Skeletal muscle tissue (tissue), 4 donors: Measurements from ENCODE around the gene DDX49. TPM values are rescaled to one million over a fixed set of nuclear protein-coding genes. Genes with fewer than 3 reads are reported as not detected.
"Not testable (repeated sequence)": the region's sequence is repeated elsewhere in the genome, so short reads cannot be mapped to it uniquely, and the experiment has no call there.

Experiments
- H3K27ac ChIP-seq: one replicate; pipeline ENCODE4 v1.7.0; 2013; ENCODE audit warnings: mild to moderate bottlenecking, low read depth, low read length, inconsistent platforms
- H3K27me3 ChIP-seq, 3 donors: one replicate each; pipeline ENCODE4 v1.7.0; 2013; ENCODE audit warnings: low read length in 3 of 3; ENCODE audit not compliant: control insufficient read depth in 3 of 3, insufficient read depth in 3 of 3
- H3K36me3 ChIP-seq, 3 donors: one replicate each; pipeline ENCODE4 v1.7.0; 2013; ENCODE audit warnings: low read length in 3 of 3; ENCODE audit not compliant: control insufficient read depth in 3 of 3, insufficient read depth in 3 of 3
- H3K4me1 ChIP-seq, 3 donors: one replicate each; pipeline ENCODE4 v1.7.0; 2013; ENCODE audit warnings: low read length in 3 of 3, mild to moderate bottlenecking in 3 of 3; ENCODE audit not compliant: control insufficient read depth in 3 of 3, insufficient read depth in 3 of 3
- H3K4me3 ChIP-seq, 3 donors: one replicate each; pipeline ENCODE4 v1.7.0; 2013; ENCODE audit warnings: low read length in 3 of 3
- H3K9ac ChIP-seq, 3 donors: one replicate each; pipeline ENCODE4 v1.7.0; 2013; ENCODE audit warnings: low read length in 3 of 3, mild to moderate bottlenecking in 3 of 3, moderate library complexity in 2 of 3, low read depth in 1 of 3
- H3K9me3 ChIP-seq, 3 donors: one replicate each; pipeline ENCODE4 v1.7.0; 2013; ENCODE audit warnings: low read length in 3 of 3; ENCODE audit not compliant: control insufficient read depth in 3 of 3
- total RNA-seq: library from RNA; depleted of rRNA; stranded (reverse); fragments of >200 nt; gene quantifications from one replicate; pipeline ENCODE4 v1.2.3, GENCODE V29; 2014
- donor health status: Osteomylitis.

Gene DDX49
- total RNA-seq, 1 donor from 2014 or later, result 35.0 TPM

DNA sequence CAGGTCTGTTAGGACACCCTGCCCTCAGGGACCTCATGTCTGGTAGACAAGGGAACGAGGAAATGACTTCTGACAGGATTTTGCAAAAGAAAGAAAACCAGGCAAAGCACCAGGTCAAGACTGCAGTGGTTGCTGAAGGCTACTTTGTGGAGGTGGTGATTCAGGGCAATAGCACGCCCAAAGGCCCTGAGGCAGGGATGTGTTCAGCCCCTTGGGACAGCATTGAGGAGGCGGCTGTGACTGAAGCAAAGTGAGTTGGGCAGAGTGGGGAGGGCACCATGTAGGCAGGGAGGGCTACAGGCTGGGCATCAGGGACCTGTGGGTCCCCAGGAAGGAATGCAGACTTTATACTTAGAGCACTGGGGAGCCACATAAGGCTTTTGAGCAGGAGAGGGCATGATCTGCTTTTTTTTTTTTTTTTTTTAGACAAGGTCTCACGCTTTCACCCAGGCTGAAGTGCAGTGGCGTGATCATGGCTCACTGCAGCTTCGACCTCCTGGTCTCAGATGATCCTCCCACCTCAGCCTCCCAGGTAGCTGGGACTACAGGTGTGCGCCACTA, 32.3 kb downstream of the DDX49 start:
- Histone ChIP-seq H3K4me1 (peaks cover 0 to 5% (median 3%) of the 10 kb centered on the region in 3 donors), H3K27me3 (no peaks in the 10 kb centered on the region), H3K9ac (no peak overlapping the region), H3K36me3 (peaks cover 0 to 6% (median 4%) of the 10 kb centered on the region in 3 donors), H3K9me3 (no peaks in the 10 kb centered on the region), H3K4me3 (no peak overlapping the region), H3K27ac (no peak overlapping the region)

DNA sequence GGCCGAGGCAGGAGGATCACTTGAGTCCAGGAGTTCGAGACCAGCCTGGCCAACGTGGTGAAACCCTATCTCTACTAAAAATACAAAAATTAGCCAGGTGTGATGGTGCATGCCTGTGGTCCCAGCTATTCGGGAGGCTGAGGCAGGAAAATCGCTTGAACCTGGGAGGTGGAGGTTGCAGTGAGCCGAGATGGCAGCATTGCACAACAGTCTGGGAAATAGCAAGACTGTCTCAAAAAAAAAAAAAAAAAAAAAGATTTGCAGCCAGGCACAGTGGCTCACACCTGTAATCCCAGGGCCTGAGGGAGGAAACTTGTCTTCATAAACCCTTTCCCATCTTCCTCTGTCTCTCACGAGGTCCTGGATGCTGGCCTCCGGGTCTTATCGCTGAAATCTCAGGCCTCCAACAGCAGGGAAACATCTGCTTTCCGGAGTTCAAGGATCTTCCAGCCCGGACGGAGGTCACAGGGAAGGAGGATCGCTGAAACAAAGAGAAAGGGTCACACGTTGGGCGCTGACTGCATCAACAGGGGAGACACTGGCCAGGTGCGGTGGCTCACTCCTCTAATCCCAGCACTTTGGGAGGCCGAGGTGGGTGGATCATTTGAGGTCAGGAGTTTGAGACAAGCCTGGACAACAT, 33.0 kb downstream of the DDX49 start:
- H3K27me3 ChIP-seq, H3K9me3 ChIP-seq, H3K4me3 ChIP-seq, H3K27ac ChIP-seq, H3K9ac ChIP-seq, H3K4me1 ChIP-seq, H3K36me3 ChIP-seq: not testable (repeated sequence)

DNA sequence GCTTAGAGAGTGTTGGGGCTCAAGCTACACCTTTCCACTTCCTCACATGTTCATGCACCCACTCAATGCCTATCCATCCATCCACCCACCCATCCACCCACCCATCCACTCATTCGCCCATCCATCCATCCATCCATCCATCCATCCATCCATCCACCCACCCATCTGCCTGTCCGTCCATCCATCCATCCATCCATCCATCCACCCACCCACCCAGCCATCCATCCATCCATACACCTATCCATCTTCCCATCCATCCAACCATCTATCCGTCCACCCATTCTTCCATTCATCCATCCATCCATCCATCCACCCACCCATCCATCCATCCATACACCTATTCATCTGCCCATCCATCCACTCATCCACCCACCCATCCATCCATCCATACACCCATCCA, 34.6 kb downstream of the DDX49 start:
- Histone ChIP-seq H3K27me3 (peaks cover 0 to 2% (median 0%) of the 10 kb centered on the region in 3 donors), H3K9me3 (no peaks in the 10 kb centered on the region), H3K9ac (no peak overlapping the region), H3K36me3 (no peaks in the 10 kb centered on the region), H3K27ac (no peak overlapping the region), H3K4me3 (no peak overlapping the region), H3K4me1 (peaks cover 0 to 8% (median 3%) of the 10 kb centered on the region in 3 donors)

DNA sequence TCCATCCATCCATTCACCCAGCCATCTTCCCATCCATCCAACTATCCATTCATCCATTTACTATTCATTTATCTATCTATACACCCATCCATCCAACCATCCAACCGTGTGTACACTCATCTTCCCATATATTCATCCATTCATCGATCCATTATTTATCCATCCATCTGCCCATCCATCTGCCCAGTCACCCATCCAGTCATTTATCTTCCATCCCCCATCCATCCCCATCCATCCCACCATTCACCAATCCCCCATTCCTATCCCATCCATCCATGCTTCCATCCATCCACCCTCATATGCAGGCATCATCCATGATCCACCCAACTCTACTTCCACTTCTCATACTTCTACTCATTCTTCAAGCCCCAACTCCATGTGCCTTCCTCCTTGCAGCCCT, 35.5 kb downstream of the DDX49 start:
- Histone ChIP-seq H3K4me1 (peaks cover 0 to 8% (median 3%) of the 10 kb centered on the region in 3 donors), H3K4me3 (no peak overlapping the region), H3K9ac (no peak overlapping the region), H3K27me3 (peaks cover 0 to 2% (median 0%) of the 10 kb centered on the region in 3 donors), H3K9me3 (no peaks in the 10 kb centered on the region), H3K27ac (no peak overlapping the region), H3K36me3 (no peaks in the 10 kb centered on the region)

DNA sequence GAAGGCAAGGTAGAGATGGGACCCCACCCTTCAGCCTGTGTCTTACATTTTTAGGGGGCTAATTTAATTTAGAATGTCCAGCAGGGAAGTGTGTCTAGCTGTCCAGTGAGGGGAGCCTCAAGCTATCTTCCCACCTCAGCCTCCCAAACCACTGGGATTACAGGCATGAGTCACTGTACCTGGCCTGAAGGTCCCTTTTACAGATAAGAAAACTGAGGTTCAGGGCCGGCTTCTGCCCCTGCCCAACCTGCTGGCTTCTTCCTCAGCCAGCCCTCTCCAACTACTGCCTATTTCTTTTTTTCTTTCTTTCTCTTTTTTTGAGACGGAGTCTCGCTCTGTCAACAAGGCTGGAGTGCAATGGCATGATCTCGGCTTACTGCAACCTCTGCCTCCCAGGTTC, 40.9 kb downstream of the DDX49 start:
- H3K4me3 ChIP-seq, result no peak overlapping the region
- H3K9ac ChIP-seq, result no peak overlapping the region
- peaks cover 16 to 25% (median 21%) of the 10 kb centered on the region in 3 donors for H3K27me3 ChIP-seq
- peaks cover 0 to 3% (median 0%) of the 10 kb centered on the region in 3 donors for H3K4me1 ChIP-seq
- no peak overlapping the region for H3K27ac ChIP-seq
- no peaks in the 10 kb centered on the region for H3K9me3 ChIP-seq
- no peaks in the 10 kb centered on the region for H3K36me3 ChIP-seq

DNA sequence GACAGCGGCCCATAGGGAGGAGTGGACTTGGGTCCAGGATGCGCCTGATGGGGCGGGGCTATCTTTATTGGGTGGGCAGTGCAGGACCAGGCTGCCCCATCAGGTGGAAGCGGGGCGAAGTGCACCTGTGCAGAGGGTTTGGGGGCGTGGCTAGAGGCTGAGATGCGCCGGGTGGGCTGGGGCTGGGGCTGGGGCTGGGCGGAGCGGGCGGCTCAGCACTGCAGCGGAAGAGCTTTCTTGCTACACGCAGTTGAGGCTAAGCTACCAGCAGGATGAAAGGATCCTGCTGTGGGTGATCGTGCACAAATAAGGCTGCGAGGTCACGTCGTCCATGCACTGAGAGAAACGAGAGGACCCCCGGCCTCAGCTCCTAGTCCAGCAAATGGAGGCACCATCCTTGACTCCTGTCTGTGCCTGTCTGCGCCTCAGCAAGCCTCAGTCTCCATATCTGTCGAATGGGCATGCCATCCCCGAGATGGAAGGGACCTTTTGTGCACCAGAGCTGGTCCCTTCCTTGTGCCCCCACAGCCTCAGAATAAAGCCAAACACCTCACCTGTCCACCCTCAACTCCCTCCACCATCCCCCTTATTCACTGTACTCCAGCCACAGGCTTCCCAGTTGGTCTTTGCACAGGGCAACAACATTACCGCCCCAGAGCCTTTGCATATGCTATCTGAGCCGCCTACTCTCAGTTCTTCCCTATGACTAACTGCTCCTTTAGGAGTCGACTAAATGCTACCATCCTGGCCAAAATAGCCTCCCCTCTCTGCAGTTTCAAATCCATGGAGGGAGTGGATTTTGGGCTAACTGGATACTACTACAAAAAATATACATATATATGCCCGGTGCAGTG, 42.5 kb downstream of the DDX49 start:
- Histone ChIP-seq H3K9ac (no peak overlapping the region), H3K4me1 (peaks cover 0 to 1% (median 0%) of the 10 kb centered on the region in 3 donors), H3K27ac (no peak overlapping the region), H3K27me3 (peaks cover 16 to 25% (median 21%) of the 10 kb centered on the region in 3 donors), H3K36me3 (no peaks in the 10 kb centered on the region), H3K4me3 (no peak overlapping the region), H3K9me3 (no peaks in the 10 kb centered on the region)

DNA sequence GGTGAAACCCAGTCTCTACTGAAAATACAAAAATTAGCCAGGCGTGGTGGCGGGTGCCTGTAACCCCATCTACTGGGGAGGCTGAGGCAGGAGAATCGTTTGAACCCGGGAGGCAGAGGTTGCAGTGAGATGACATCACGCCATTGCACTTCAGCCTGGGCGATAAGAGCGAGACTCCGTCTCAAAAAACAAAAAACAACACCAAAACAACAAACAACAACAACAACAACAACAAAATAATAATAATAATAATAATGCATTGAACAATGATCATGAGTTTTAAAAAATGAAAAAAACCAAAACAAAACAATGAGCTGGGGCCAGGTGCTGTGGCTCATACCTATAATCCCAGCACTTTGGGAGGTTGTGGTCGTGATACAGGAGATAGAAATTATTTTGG, 44.6 kb downstream of the DDX49 start:
- Histone ChIP-seq H3K36me3 (no peaks in the 10 kb centered on the region), H3K27me3 (peaks cover 13 to 25% (median 21%) of the 10 kb centered on the region in 3 donors), H3K27ac (no peak overlapping the region), H3K9me3 (no peaks in the 10 kb centered on the region), H3K4me3 (no peak overlapping the region), H3K4me1 (peaks cover 3 to 4% (median 3%) of the 10 kb centered on the region in 3 donors), H3K9ac (no peak overlapping the region)

DNA sequence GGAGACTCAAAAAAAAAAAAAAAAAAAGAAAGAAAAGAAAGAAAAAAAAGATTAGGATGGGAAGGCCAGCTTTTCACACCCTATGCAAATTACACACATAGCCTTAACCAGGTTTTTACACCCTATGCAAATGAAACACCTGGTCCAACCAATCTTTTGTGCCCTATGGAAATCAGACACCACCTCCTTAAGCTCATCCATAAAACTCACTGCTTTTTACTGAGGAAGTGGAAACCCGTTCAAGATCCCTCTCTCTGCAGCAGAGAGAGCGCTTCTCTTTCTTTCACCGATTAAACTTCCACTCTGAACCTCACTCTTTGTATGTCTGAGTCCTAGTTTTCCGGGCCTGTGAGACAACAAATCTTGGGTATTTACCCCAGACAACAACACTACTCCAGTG, 46.8 kb downstream of the DDX49 start:
- no peaks in the 10 kb centered on the region for H3K9me3 ChIP-seq
- H3K4me3 ChIP-seq, result no peak overlapping the region
- no peak overlapping the region for H3K27ac ChIP-seq
- H3K9ac ChIP-seq, result no peak overlapping the region
- peaks cover 9 to 23% (median 21%) of the 10 kb centered on the region in 3 donors for H3K27me3 ChIP-seq
- peaks cover 3 to 4% (median 3%) of the 10 kb centered on the region in 3 donors for H3K4me1 ChIP-seq
- no peaks in the 10 kb centered on the region for H3K36me3 ChIP-seq

DNA sequence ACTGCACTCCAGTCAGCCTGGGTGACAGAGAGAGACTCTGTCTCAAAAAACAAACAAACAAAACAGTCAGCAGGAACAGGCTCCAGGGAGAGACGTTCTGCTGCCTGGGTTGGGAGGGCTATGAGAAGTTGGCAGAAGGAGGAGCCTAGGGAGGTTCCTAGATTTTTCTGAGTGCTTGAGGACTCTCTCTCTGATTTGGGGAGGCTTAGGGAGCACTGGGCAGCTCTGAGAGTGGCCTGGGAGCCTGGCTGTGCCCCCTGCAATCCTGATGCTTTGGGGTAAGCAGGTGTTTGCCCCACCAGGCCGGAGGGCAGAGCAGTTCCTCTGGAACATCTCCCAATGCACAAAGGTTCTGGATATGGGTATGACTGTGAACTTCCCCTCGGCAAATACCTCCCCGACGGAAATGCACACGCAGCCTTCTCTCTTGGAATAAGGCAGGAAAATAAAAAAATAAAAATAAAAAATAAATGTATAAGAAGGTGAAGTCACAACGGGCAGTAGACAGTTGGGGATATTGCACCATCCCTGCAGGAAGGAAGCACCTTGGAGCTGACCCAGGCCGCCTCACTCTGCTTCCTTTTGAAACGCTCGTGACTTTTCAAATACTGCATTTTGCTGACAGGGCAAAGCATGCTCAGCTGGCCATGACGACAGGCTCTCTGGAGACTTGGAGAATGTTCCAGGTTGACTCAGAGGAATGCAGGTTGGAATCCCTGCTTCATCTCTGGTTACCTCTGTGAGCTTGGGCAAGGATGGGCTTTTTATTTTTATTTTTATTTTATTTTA, 48.0 kb downstream of the DDX49 start:
- peaks cover 3 to 4% (median 3%) of the 10 kb centered on the region in 3 donors for H3K4me1 ChIP-seq
- peak overlapping the region; percentile 51 for H3K27ac ChIP-seq

More for the DNA sequence above, 48.0 kb downstream of the DDX49 start:
- H3K4me3 ChIP-seq, result no peak overlapping the region
- peaks cover 0 to 12% (median 10%) of the 10 kb centered on the region in 3 donors for H3K27me3 ChIP-seq
- peak overlapping the region in 2 of 3 donors; percentile 6 to 60 for H3K9ac ChIP-seq
- H3K36me3 ChIP-seq, result no peaks in the 10 kb centered on the region
- no peaks in the 10 kb centered on the region for H3K9me3 ChIP-seq
